ENCODE results near the gene RUNX2.

The RUNX2 gene

GRCh38 chr6:45642331-45643125 is 314.4 kb downstream of the RUNX2 start:
- no peak for DNase-seq (ENCODE audit: low read depth in 2 of 2, low spot score in 1 of 2)

- DNase-seq (ENCODE audit: low read depth in 2 of 2, low spot score in 1 of 2) = no peak
Measured at GRCh38 chr6:45643126-45643525, 315.0 kb downstream of the RUNX2 start.

- DNase-seq (ENCODE audit: low read depth in 2 of 2, low spot score in 1 of 2) = no peak
Measured at GRCh38 chr6:45644720-45645119, 316.6 kb downstream of the RUNX2 start.

GRCh38 chr6:45645302-45645701 is 317.2 kb downstream of the RUNX2 start:
- DNase-seq (ENCODE audit: low read depth in 2 of 2, low spot score in 1 of 2) = no peak

GRCh38 chr6:45647341-45648261 is 319.5 kb downstream of the RUNX2 start:
- DNase-seq (ENCODE audit: low read depth in 2 of 2, low spot score in 1 of 2) = no peak

- no peak for DNase-seq (ENCODE audit: low read depth in 2 of 2, low spot score in 1 of 2)
Measured at GRCh38 chr6:45648262-45648620, 320.1 kb downstream of the RUNX2 start.

GRCh38 chr6:45650524-45651135 is 322.5 kb downstream of the RUNX2 start:
- no peak for DNase-seq (ENCODE audit: low read depth in 2 of 2, low spot score in 1 of 2)

- no peak for DNase-seq (ENCODE audit: low read depth in 2 of 2, low spot score in 1 of 2)
Measured at GRCh38 chr6:45651301-45651700, 323.2 kb downstream of the RUNX2 start.

- no peak for DNase-seq (ENCODE audit: low read depth in 2 of 2, low spot score in 1 of 2)
Measured at GRCh38 chr6:45652416-45652815, 324.3 kb downstream of the RUNX2 start.

- DNase-seq (ENCODE audit: low read depth in 2 of 2, low spot score in 1 of 2) = no peak
Measured at GRCh38 chr6:45653117-45653883, 325.2 kb downstream of the RUNX2 start.

GRCh38 chr6:45654673-45655072 is 326.5 kb downstream of the RUNX2 start:
- no peak for DNase-seq (ENCODE audit: low read depth in 2 of 2, low spot score in 1 of 2)

GRCh38 chr6:45655745-45656476 is 327.8 kb downstream of the RUNX2 start:
- no peak for DNase-seq (ENCODE audit: low read depth in 2 of 2, low spot score in 1 of 2)

- no peak for DNase-seq (ENCODE audit: low read depth in 2 of 2, low spot score in 1 of 2)
Measured at GRCh38 chr6:45657226-45657625, 329.1 kb downstream of the RUNX2 start.

GRCh38 chr6:45658400-45658799 is 330.3 kb downstream of the RUNX2 start:
- no peak for DNase-seq (ENCODE audit: low read depth in 2 of 2, low spot score in 1 of 2)

GRCh38 chr6:45658958-45659357 is 330.8 kb downstream of the RUNX2 start:
- no peak for DNase-seq (ENCODE audit: low read depth in 2 of 2, low spot score in 1 of 2)

GRCh38 chr6:45661661-45662060 is 333.5 kb downstream of the RUNX2 start:
- DNase-seq (ENCODE audit: low read depth in 2 of 2, low spot score in 1 of 2) = no peak

GRCh38 chr6:45663251-45664221 is 335.4 kb downstream of the RUNX2 start:
- no peak for DNase-seq (ENCODE audit: low read depth in 2 of 2, low spot score in 1 of 2)

GRCh38 chr6:45664707-45665106 is 336.6 kb downstream of the RUNX2 start:
- no peak for DNase-seq (ENCODE audit: low read depth in 2 of 2, low spot score in 1 of 2)

GRCh38 chr6:45665859-45666258 is 337.7 kb downstream of the RUNX2 start:
- no peak for DNase-seq (ENCODE audit: low read depth in 2 of 2, low spot score in 1 of 2)

Data from stimulated activated CD8-positive, alpha-beta memory T cell treated with anti-CD3 and anti-CD28 coated beads, Interleukin-4, amount 100 ng/mL, for 4 hours (primary cell).